IPS DF 19.7 (cell line): ENCODE data around the gene SPTB.

Source experiments
- DNase-seq: peaks from one replicate; pipeline ENCODE4 v3.0.0-alpha.2; 2013; ENCODE audit warnings: low read depth, low spot score

SPTB gene

DNA sequence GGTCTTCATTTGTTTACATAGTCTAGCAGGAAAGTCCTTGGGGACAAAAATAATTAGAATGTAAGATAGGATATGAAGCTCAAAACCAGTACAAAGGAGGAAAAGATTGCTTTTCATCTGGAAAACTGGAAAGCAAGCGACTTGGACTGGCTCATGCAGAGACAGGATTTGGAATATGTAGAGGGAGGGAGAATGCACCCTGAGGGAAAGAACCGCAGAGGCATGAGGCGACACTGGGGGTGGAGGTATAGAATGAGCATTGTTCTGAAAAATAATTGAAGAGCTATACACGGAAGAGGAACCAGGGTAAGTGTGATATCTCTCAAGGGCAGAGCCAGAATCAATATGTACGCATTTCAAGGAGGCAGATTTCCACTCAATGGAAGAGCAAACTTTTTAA, 90.0 kb downstream of the SPTB start:
- DNase-seq: no peak

- DNase-seq: no peak
Measured at GRCh38 chr14:64788706-64789105, 91.0 kb downstream of the SPTB start.

- no peak for DNase-seq
Measured at GRCh38 chr14:64787619-64788018, 92.1 kb downstream of the SPTB start.

DNA sequence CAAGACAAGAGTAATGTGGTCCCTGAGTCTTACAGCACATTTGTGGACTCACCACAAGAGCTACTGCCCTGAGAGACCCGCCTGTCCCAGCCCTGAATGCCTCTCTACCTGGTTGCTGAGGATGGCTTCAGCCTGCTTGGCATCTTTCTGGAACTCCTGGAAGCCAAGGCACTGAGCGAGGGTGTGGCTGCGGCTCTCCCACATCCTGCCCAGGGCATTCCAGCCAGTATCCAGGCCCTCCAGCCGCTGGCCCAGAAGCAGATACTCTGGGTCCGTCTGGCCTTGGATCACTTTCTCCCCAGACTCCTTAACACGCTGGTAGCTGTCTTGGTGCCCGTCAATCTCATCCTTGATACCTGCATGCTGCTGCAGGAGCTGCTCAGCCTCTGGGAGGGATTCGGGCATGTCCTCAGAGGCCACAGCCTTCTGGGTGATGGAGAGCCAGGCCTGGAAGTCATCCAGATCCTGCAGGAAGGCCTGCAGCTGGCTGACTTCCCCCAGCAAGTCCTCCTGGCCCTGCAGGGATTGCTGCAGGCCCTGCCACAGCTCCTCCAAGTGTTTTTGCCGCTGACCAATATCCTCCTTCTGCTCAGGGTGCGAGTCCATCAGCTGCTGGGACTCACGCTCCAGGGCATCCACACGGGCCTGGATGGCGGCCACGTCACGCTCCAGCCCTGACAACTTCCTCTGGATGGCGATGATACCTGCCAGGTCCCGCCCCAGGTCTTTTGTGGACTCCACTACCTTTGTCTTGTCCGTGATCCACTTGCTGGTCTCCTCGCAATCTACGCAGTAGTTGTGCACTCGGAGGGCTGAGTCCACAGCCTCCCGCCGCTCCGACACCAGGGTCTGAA, 93.2 kb downstream of the SPTB start:
- DNase-seq: no peak

DNA sequence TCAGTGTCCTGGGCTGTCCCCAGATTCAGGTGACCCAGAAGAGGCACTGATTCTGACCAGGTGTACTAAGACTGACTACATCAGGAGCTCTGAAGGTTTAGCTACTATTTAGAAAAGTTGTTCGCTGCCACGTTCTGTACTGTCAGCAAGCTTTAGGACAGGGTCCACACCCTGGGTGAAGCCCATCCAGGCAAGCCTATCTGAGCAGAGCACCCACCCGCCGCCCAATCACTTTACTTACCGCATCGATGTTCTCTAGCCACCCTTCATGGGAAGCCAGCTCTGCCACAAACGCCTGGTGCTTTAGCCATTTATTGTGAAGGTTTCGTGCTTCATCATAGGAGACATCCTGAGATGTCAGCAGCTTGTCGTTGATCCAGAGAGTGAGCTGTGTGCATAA, 95.7 kb downstream of the SPTB start:
- no peak for DNase-seq

- DNase-seq: no peak
Measured at GRCh38 chr14:64782196-64782595, 97.5 kb downstream of the SPTB start.

GRCh38 chr14:64779472-64779871, 100.2 kb downstream of the SPTB start:
- DNase-seq: no peak

DNA sequence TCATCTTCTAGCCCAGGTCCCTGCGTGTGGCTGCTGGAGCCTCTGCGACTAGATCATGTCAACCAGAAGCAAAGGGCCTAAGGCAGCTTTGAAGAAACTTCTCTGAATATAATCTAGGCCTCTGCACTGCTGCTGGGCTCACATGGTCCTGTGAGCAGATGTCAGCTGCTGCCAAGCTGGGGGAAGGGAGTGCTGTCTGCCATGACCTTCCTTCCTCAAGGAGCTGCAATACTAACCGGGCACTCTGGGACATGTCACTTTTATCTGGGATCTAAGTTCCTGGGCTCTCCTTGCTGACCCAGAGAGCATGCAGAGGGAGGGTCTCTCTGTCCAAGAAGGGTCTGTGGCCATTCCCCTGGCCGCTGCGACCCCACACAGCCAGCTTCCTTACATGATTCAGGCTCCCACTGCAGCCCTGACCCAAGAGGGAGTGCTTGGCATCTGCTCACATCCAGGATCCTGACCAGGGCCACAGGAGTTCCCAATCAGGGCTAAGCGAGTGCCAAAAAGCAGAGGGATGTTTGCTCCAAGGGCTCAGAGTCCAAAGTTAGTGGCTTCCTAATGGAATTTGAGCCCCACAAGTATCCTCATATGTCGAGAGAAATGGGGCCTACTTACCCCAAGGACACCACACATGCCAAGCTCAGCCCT, 101.5 kb downstream of the SPTB start:
- no peak for DNase-seq

DNA sequence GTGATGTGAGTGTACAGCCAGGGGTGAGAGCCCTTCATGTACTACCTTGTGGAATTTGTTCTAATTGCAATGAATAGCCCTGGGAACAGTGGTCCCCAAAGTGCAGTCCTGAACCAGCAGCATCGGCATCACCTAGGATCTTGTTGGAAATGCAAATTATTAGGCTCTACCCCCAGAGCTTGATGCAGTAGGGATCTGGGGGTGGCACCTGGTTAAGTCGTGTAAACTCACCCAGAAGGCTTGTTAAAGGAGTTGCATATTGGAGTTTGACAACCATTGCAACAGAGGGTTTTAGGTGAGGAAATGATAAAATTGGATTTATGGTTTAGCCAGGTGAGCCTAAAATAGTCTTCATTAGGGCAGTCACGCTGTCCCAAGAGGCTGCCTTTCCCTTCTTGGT, 102.2 kb downstream of the SPTB start:
- DNase-seq: no peak

DNA sequence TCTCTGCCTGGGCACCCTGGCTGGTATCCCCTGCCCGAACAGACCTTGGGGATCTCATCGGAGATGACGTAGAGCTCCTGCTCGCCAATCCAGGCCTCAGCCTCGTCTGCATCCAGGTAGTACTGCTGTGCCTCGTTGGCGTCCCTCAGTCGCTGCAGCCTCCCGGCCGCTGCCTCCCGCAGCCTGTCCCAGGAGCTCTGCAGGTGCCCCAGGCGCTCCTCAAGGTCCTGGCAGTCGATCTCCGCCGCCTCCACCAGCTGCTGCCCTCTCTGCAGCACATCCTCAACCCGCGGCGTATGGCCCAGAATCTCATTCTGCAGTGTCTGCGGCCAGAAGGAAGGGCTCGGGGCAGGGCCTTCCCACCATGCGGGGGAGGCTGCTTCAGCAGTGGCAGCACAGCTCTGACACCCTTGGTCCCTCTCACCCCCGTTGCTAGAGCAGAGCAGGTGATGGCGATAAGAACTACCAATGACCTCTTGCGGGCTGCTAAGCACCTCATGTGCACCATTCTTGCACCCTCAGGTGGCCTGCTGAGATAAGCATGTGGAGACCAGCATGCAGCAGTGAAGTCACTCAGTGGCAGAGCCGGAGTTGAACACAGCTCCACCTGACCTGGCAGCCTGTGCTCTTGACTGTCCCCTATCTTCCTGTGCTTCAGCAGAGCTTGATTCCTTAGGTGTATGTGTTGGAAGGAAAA, 104.5 kb downstream of the SPTB start:
- no peak for DNase-seq

- no peak for DNase-seq
Measured at GRCh38 chr14:64774272-64774671, 105.4 kb downstream of the SPTB start.

DNA sequence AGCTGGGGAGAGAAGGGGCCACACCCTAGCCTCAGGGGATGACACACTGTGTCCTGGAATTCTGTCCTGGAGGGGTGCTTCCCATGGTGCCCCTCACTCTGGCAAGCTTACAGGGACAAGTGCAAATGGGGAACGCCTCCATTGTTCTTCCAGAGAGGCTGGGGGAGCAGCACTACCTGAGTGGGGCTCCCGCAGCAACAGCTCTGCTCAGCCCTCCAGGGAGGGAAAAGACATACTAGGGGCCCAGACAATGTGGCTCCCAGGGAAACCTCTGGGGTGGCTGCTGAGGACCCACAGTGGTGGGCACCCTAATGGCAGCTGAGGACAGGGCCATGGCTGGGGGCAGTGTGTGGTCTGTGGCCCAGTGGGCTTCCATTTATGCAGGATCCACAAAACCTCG, 106.1 kb downstream of the SPTB start:
- DNase-seq: no peak

DNA sequence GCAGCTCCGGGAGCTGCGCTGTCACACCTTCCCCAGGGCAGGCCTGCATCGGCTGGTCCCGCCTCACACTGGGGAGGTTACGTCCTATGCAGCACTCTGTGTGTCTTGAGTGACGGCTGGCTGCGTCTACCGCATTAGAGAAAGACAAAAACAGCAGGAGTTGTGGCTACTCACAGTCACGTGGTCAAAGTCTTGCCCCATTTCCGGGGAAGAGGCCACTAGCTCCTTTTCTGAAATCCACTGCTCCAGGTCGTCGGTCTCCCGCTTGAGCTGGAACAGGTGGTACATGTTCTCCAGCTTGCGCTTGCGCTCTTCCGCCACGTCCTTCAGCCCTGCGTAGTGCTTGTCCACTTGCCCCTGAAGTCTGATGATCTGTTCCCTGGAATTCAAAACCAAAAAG, 106.7 kb downstream of the SPTB start:
- no peak for DNase-seq

DNA sequence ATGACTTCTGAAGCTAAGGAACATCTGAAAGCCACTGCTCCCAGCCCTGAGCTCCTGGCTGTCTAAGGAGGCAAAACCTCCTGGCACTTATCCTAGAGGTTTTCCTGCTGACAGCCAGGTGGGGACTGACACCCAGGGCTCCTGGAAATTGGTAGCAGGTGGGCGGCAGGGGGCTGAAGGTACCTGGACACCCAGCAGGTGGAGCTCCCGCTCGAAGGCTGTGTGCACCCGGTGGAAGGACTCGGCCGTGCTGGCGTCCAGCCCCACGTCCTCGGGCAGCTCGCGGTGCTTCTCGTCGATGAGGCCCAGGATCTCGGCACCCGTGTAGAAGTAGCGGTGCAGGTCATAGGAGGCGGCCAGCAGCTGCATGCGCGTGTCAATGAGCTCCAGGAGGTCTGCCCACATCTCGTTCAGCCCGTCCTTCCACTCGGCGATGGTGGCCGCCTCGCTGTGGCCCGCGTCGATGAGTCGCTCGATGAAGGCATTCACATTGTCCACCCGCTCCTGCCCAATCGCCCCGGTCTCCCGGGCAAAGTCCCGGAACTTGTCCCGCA, 107.2 kb downstream of the SPTB start:
- no peak for DNase-seq

DNA sequence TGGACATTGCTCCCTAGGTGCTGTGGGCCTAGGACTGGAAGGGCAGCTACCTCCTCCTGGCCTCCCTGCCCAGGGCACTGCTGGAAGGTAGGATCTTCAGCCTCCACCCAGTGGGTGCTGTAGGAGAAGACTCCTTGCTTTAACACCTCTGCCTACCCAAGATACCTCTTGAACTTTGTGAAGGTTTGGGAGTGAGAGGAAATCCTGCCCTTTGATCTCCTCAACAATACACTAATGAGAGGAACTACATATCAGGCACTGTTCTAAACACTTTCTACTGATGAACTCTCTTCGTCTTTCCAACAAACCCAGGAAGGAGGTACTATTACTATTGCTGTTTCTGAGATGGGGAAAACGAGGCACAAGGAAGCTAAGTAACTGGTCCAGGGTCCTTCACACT, 108.5 kb downstream of the SPTB start:
- no peak for DNase-seq

DNA sequence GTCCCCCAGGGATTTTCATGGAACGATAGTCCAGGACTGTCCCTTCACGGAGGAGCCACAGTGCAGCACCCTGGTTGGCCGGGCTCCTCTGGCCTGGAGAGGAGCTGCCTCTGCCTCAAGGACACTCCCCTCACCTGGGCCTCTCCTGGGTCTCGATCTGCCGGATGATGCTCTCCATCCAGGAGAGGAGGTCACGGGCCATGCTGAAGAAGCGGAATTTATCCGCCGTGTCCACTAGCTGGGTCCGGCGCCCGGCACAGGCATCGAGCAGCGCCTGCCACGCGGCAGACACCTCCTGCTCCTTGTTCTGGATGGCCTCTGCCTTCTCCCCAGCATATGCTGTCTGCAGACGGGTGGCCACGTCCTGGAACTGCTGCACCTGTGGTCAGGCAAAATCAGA, 109.0 kb downstream of the SPTB start:
- DNase-seq: no peak

DNA sequence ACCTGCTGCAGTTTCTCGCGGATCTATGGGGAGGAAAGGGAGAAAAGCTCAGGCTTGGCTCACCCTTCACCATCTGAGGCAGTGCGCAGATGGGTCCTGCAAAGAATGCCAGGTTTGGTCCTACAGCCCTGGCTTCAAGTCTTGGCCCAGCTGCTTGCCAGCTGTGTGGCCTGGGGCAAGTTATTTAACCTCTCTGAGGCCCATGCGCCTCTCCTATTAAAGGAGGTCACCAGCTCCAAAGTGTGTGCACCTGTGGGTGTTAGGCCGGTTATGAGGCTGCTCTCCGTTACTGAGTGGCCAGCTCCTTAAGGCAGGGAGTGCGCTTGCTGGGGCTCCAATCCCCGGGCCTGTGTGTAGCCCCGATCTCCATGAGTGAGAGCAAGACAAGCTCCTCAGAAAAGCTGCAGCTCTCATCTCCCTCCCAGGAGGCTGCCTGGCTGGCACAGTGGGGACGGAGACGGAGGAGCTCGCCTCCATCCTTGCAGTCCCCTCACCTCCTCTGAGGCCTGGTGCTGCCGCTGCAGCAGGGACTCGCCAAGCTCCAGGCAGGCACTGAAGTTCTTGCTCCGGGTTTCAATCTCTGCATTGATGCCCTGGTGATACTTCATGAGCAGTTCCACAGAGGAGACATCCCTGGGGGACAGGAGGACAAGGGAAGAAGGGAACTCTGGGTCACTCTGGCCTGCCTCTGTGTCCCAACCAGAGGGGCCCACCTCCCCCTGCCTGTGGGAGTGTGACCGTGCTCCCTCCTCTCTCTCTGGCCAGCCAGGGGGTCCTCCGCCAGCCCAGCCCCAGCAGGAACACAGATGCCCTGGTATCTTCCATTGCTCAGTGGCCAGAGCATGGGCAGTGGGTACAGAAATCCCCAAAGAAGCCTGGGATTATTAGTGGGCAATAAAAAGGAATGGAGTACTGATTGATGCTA, 110.3 kb downstream of the SPTB start:
- no peak for DNase-seq

GRCh38 chr14:64768401-64769095, 111.2 kb downstream of the SPTB start:
- no peak for DNase-seq

GRCh38 chr14:64767215-64767964, 112.3 kb downstream of the SPTB start:
- no peak for DNase-seq
